Stimulated activated CD8-positive, alpha-beta memory T cell treated with anti-CD3 and anti-CD28 coated beads, Interleukin-4, amount 100 ng/mL, for 24 hours (primary cell): ENCODE results near the gene BAG5.

ENCODE experiments used
- DNase-seq: peaks from one replicate; pipeline ENCODE4 v3.0.0-alpha.2; 2020; ENCODE audit warnings: low read depth

BAG5 gene

DNA sequence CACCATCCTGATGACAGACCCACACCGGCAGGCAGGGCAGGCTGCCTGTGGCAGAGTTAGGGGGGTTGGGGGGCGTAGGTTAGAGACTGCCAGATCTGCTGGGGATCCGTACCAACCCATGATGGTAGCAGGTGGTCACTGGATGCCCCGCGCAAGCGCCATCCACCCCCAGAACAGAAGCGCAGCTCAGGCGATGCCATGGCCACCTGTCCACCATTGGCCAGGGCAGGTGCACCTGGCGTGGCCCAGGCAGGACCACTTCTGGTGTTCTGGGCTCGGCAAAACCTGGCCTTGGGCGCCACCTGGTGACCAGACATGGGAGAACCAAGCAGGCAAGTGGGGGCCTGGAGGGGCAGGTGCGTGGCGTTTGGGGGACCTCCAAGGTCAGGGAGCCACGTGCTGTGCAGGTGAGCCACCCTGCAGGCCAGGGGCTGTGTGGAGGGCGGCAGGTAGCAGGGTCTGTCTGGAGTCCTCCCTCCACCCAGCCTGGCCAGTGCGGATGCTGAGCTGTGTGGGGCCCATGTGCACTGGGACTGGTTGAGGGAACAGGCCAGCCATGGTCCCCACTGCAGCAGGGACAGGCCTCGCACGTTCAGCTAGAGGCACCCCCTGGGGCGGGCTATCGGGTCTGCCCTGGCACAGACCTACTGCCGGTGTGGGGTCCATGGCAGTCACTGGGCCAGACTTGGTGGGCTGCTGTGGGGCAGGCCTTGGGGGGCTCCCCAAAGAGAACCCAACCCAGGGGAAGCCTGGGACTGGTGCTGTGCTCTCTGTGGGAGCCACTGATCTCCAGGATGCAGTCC, 15.6 kb downstream of the BAG5 start:
- DNase-seq = peak; percentile 64

DNA sequence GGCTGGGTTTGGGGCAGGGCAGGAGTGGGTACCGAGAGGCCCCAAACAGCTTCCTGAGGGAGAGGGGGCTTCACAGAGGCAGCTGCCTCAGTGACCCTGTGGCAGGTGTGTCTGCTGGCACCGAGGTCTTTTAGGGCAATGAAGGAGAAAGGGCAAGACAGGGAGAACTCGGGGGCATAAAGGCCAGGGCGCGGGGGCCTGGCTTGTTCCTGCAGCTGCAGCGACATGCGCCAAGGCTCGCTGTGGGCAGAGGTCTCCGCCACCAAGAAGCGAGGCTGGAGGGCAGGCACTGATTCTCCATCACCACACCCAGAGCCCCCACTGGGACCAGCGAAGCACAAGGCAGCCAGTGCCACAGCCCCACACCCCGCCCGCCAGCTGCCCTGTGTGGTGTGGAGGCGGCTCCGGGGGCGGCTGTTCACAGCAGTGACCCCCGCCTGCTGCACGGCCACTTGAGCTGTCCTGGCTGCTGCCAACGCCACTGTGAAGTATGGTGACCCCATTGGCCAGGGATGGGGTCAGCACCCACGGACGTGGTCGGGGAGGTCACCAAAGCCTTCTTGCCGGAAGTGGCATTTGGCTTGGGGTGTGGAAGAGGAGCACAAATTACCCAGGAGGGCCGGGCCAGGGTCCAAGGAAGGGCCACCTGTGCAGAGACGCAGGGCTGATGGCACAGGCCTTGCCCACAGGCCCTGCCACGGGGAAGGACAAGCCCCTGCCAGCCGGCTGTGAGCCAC, 16.4 kb downstream of the BAG5 start:
- no peak for DNase-seq

DNA sequence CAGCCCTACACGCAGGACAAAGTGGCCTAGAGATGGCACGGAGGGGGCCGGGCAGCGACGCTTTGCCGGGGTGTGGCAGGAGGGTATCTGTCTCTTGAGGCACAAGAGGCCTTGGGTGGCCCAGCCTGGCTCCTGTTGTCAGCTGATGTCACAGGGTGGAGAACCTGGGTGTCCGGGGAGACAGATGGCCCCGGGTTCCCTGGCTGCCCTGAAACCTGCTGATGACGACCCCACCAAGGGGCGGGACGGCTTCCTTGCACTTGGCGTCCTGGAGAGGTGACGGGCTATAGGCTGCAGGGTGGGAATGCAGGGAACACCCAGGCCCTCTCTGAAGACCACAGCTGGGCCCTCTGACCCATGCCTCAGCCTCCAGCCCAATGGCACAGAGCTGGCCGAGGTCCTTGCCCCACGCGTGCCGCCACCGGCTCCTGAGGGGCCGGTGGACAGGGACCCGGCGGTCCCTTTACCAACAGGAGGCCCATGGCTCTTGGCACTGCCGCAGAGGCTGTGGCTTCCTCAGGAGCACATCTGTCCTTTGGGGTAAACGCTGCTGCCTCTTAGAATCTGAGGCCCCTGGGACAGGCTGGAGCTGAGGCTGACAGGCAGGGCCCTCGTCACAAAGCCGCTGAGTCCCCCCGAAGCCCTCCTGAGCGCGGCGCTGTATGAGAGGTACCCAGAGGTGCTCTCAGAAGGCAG, 17.1 kb downstream of the BAG5 start:
- DNase-seq = no peak

DNA sequence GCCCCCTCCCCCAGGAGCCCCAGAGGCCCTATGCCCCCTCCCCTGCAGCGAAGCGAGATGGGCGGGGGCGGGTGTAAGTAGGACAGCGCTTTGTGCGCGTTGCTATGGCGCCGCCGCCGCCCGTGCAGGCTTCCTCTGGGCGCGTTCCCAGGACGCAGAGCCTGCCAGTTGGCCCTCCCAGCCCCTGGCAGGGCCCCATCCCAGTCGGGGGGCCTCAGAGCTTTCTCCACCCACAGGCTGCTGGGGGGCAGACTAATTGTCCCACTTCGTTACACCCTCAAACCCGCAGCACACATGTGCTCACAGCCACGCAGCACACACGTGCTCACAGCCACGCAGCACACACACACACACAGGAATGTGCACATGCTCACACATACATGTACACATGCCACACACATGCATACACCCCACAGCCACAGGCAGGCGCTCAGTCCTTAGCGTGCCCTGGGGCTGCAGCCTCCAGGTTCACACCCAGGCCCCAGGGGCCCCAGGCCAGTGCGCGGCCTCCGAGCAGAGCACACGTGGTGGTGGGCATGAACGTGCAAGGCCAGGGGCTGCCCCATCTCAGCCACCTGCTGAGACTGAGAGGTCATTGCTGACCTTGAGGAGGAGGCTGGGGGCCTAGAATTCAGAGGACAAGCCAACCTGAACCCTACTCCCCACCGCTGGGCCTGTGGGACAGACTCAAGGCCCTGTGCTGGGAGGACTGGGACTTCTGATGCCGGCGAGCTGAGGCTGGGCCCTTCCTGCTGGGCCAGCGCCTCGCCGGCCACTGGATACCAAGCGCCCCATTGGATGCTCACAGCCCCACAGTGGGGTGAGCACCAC, 17.9 kb downstream of the BAG5 start:
- DNase-seq = no peak

DNA sequence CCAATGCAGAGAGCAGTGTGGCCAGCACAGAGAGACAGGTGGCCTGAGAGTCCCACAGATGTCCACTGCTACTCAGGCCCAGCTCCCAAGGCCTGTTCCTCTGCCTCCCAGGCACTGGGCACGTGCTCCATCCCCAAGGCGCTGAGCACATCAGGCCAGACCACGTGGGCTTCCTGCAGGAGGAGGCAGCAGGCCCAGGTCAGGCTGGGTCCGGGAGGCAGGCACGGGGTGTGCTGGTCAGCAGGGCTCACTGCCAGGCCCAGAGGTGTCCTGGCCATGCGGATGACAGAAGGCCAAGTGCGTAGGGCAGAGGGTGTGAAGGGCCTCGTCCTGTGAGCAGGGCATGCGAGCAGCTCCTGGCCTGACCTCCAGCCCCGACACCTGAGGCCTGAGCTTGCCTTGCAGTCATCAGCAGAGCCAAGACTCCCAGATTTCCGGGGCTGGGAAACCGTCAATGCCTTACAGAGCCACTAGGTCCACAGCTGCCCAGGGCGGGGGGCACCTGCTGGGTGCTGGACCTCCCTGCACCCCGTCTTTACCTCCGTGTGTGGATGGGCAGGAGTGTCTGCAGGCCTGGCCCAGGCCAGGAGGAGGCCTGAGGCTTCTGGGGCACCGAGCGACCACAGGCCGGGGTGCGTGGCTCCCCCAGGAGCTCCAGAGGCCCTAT, 18.6 kb downstream of the BAG5 start:
- no peak for DNase-seq

DNA sequence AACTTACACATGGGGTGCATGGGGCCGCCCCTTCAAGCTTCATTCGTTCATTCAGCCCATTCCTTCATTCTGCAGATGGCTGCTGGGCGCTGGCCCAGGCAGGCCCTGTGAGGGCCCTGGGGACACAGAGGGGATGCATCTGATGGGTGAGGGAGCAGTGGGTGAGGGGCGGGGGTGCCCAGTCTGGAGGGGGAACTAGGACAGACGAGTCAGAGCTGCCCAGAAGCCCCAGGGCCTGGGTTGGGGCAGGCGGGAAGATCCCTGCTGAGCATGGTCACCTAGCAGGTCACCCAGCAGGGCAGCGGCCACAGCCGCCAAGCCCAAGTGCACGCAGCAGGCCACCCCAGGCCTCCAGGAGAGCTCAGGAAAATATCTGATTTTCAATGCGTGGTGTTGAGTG, 19.3 kb downstream of the BAG5 start:
- no peak for DNase-seq

DNA sequence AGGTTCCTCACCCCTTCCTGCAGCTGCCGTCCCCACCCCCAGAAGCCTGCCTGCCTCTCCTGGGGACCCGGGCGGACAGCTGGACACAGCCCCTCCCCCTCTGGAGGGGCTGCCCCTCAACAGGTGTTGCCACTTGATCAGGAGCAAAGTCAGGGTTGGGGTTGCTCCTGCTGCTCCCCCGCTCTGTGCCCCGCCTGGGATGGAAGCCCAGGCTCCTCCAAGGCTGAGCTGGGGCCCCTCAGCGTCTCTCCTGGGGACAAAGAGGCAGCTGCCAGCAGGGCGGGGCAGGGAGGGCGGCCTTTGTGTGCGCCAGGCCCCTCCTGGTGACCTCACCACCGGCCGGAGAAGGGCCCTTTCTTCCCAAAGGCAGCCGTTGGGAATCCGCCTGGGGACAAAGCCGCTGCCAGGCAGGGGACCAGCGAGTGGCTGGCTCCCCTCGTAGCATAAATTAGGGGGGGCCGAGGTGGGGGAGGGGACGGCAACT, 19.8 kb downstream of the BAG5 start:
- DNase-seq = no peak

DNA sequence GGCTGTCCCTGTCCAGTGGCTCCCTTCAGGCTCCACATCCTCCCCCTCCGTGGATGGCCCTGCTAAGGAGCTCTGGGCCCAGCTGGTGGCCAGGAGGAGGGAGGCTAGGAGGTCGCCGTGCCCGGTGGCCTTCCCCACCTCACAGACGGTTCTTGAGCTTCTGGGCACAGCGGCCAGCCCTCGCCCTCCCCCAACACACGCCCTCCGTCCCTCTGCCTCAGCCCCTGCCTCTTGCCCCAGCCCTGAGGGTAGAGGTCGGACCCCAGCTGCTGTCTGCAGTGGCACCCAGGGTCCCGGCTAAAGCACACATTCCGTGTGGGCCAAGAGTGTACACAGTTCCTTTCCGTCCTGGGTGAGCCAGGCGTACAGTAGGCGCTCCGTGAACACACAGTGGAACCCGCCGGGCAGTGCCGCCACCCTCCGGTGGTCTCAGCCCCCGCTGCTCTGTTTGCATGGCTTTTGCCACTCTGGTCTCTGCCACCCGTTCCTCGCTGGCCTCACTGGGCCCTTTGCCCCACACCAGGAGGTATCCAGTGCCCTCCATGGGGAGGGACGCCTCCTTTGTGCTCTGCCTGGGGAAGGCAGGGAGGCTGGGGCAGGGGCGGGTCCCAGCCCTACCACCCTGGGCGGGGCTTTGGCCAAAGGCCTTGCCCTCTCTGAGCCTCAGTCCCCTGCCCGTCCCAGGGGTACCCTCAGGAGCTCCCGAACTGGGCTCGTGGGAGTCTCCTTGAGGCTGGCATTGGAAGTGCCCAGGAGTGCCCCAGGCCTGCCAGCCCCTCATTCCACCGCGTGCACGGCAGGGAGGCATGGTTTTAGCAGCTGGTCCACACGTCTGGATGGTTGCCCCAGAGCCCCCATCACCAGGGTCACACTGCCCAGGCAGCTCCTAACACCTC, 20.5 kb downstream of the BAG5 start:
- no peak for DNase-seq

DNA sequence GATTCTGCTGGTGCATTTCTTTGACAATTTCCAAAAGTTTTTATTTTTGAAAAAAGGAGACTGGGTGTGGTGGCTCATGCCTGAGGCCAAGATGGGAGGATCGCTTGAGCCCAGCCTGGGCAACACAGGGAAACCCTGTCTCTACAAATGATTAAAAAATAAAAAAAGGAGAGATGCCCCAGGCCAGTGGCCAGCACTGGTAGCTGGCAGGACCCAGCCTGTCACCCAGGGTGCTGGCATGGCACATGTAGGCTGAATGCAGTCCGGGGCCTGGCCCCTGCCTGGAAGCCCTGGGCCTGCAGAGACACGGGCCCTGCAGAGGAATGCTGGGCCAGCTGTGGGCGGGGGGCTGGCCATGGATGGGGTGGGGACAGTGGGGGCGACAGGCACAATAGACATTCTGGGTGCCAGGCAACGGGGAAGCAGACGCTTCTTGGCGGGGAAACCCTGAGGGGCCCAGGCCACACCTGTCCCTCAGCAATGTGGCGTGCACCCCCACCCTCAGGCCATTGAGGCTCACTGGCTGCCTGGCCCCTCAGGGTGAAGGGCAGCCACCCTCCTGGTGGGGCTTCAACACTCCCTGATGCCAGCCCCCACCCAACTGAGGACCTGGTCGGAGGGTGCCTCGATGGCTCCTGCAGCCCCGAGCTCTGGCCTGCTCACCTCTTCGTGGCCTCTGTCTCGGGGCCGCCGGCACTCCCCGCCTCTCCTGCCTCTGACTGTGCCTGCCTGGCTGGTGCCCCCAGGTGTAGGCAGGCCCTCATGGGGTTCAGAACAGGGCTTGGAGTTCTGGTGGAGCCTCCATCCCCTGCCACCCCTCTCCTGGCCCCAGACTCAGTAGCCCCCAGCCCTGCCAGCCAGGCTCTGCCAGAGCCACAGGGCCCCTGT, 21.4 kb downstream of the BAG5 start:
- DNase-seq = no peak

DNA sequence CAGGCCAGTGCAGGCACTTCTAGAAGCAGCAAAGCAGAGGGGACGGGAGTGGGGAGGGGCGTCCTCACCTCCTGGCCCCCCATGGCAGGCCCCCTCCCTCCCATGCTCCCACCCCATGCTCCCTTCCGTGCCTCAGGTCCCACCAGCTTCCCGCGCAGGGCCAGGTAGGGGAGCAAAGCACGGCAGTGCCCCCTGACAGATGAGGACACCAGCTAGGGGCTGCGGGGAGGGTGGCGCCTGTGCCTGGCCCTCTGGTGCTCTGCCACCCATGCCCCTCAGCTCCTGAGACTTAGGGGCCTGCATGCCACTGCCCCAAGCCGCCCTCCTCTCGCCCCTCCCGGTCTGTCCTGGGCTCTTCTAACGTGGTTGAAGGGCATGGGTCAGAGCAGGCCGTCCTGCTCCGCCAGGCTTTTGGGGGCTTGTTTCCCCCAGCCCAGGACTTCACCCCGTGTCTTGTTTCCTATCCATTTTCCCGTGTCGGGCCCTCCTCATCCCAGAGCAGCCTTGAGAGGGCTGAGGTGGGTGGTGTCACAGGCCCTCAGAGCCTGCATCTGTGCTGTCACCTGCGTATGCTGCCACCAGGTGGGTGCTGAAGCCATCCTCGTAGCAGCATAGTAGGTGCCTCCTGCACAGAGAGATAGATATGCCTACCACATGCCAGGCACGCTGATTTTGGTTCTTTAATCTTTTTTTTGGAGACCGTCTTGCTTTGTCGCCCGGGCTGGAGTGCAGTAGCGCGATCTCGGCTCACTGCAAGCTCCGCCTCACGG, 23.2 kb downstream of the BAG5 start:
- no peak for DNase-seq

DNA sequence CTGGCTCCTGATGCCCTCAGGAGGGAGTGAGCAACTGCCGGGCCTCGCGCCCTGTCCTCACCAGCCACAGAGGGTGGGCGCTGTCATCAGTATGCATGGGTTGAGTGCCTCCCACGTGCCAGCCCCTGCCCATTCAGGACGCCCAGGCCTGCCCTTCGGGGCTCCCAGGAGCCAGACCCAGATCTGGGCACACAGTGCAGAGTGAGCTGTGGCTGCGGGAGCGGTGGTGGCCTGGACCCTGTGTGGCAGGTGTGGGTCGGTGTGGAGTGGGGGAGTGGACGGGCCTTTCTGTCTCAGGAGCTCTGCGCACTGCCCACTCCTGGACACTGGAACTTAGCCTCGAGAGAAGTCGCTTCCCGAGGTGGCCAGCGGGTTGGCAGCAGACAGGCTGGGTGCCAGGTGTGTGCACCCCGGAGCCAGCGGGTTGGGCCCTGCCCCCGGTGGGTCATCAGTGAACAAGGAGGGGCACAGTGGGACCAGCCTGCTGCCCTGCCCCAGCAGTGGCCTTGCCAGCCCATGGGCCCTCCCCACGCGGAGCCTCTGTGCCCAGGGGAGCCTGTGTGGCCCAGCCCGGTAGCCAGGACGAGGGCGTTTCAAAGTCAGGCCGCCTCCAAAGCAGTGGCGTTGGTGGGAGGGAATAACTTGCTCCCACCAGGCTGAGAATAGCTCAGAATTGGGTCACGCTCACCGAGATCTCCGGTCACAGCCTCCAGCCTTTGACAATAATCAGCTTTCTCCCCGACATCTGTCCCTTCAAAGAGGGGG, 24.0 kb downstream of the BAG5 start:
- no peak for DNase-seq

DNA sequence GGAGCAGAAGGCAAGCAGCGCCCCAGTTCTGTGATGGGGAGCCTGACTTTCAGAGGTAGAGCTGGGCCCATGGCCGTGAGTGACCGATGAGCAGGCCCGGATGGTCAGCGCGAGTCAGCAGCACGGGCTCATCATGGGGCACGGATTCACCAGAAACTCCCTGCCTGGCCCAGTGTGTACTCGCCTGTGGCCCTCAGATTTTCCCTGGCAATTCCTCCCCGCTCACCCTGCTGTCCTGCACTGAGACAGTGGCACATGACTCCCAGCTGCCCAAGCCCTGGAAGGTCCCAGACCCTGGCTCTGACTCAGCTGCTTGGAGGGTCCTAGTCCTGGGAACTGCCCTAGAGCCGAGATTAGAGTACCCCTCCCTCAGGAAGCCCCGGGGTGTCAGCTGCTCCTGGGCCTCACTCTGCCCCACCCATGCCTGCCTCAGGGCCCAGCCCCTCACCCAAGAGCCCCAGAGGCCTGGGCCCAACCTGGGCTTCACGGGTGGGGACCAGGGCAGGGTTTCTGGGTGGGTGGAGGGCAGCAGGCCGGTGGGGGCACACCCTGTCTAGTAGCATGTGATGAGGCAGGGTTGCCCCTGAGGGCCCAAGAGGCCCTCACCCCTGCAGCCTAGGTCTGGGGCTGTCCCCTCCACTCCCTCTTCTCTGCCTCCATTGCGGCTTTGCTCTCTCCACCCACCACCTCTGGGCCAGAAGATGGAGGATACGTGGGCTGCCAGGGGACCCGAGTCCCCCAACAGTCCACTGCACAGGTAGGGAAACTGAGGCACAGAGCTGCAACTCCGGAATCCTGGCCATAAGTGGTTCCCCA, 25.1 kb downstream of the BAG5 start:
- no peak for DNase-seq

DNA sequence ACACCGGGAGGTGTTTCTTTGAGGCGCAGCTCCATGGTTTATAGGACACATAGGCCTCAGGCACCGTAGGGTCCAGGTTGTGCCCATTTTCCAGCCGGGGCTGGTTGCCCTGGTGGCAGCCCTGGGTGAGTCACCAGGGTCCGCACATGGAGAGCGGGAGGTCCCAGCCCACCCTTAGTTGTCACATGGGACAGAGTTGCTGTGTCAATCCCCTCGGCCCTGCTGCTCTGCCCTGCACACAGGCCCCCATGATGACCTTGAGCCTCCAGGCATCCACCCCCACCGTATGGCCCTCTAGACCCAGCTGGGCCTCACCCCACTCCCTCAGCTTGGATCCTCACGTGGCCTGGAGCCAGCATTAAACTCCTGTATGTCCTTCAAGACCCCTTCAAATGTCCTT, 25.8 kb downstream of the BAG5 start:
- no peak for DNase-seq

DNA sequence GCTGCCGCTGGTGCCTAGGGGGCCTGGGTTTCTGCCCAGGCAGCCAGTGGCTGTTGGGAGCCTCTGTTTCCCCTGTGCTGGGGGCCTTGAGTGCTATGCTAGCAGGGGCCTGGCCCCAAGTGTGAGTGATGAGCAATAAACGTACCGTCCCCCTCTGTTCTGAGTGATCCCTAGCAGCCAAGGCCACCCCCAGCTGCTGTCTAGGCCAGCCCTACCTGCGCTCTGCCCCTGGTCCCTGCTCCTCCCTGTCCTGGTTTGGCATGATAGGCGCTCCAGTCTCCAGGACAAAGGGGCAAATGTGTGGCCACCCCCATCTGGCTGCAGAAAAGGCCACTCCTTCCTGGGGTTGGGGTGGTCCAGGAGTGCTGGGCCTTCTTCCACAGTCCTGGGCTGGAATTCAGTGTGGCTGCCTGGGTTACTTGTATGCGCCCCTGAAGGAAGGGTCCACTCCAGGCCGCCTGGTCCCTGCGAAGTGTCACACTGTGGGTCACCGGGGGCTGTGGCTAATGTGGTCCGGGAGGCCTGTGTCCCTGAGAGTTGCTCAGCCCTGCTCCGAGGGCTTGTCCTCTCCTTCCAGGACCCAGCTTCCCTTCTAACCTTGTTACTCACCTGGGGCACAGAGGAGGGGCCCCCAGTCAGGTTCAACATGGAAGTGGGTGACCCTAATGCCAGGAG, 26.4 kb downstream of the BAG5 start:
- no peak for DNase-seq

DNA sequence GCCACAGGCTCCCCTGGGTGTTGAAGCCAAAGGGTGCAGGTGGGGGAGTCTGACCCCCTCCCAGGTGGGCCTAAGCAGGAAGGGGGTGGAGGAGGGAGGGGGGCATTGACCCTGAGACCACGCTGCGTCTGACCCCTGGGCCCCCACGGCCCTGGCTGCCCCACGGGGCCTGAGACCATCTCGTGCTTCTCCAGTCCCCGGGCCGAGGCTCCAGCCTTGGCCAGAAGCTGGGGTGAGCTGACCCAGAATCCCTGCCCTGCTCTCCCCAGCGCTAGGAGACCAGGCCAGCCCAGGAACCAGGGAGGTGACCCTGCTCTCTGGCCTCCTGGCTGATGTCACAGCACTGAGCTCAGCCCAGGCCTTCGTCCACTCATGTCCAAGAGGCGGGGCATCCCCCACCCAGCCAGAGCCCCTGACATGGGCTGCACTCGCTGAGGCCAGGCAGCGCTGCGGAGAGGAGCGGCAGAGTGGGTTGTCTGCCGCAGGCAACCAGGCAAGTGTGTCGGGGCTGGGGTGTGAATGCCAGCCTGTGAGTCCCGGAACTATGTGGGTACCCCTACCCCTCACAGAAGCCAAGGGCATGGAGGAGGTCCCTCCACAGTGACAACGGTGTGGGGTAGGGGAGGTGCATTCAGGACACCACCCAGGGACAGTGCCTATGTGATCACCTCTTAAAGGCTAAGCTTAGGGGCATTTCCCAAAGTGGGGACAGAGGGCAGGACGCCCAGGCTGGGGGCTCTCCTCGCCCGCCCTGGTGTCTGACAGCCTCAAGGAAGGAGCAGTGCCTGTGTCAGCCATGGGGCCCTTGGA, 27.2 kb downstream of the BAG5 start:
- DNase-seq = no peak
